GM20431 (cell line): ENCODE measurements around the gene PRDM15.

ENCODE experiments used
- in situ Hi-C: fragments of 300-500 bp; cut with MseI, MboI; formaldehyde crosslinking; loops from one replicate; pipeline ENCODE4 v1.15.0; 2020; ENCODE audit warnings: low sequenced_read_pairs; ENCODE audit not compliant: unreplicated experiment

PRDM15 gene

GRCh38 chr21:41830145-41830707 is 48.9 kb downstream of the PRDM15 start:
- in situ Hi-C loops, result no loop called here

GRCh38 chr21:41828884-41829360 is 50.2 kb downstream of the PRDM15 start:
- in situ Hi-C loops, result no loop called here

- in situ Hi-C loops, result no loop called here
These were observed 50.9 kb downstream of the PRDM15 start for GRCh38 chr21:41827951-41828883.

GRCh38 chr21:41825881-41826280 is 53.3 kb downstream of the PRDM15 start:
- in situ Hi-C loops, result no loop called here

- in situ Hi-C loops, result no loop called here
These were observed 53.9 kb downstream of the PRDM15 start for GRCh38 chr21:41825216-41825615.

DNA sequence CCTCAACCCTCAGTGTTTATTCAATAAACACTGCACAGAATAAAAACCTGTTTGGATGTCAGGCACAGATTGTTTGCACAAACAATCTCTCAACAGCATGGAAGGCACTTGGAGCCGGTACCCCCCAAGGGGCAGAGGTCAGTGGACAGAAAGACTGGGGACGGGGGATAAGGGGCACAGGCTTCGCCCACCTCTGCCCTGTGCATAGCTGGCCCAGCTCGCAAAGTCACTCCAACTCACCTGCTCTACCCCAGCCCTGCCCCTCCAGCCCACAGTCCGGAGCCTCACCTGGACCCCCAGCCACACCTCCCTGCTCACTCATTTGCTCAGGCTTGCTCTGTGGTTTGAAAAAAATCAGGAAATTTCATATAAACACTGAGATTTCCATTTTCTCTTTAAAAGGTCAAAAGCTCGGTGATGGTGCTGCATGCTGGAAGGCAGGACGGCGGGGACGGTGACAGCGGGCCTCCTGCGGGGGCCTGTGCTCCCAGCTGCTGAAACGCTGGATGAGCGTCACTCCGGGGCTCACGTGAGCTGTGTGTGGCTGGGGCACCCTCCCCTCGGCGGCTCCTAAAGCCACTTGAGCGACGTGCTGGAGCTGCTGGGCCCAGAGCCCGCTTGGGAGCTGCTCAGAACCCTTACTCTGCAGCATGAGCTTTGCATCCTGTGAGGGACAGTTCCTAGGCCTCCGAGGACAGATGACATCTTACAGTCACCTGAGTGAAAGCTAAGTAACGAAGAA is 54.5 kb downstream of the PRDM15 start:
- in situ Hi-C loops, result no loop called here

DNA sequence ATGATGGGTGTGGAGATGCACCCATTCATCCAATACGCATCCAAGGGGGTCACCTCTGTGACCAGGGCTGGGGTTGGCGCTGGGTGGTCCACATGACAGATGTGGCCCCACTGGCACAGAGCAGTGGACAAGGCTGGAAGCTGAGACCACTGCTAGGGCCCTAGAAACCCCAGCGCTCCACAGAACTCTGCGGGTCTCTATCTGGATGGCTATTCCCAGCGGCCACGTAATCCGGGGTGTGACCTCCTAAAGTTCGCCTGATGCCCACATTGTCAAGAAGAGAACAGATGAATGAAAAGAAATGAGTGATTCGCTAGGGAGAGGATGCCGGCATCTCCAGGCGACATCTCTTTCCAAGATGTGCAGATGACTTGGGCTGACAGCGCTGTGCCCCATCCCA is 55.2 kb downstream of the PRDM15 start:
- in situ Hi-C loops, result no loop called here

DNA sequence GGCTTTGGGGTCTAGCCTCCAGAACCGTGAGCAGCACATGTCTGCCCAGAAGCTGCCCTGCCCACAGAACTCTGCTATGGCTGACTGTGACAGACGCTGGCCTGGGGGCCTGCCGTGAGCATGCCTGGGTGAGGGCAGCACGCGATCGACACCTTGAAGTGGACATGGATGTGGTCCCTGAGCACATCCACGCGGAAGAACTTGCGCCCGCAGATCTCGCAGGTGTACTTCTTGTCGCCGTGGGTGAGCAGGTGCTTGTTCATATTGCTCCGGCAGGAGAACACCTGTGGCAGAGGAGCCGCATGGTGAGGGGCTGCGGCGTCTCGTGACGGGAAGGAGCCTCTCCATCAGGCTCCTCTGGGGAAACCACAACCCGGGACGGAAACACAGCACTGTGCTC is 56.0 kb downstream of the PRDM15 start:
- in situ Hi-C loops, result no loop called here

GRCh38 chr21:41821756-41822431 is 57.2 kb downstream of the PRDM15 start:
- in situ Hi-C loops, result no loop called here

- in situ Hi-C loops, result no loop called here
These were observed 57.9 kb downstream of the PRDM15 start for GRCh38 chr21:41821081-41821755.

DNA sequence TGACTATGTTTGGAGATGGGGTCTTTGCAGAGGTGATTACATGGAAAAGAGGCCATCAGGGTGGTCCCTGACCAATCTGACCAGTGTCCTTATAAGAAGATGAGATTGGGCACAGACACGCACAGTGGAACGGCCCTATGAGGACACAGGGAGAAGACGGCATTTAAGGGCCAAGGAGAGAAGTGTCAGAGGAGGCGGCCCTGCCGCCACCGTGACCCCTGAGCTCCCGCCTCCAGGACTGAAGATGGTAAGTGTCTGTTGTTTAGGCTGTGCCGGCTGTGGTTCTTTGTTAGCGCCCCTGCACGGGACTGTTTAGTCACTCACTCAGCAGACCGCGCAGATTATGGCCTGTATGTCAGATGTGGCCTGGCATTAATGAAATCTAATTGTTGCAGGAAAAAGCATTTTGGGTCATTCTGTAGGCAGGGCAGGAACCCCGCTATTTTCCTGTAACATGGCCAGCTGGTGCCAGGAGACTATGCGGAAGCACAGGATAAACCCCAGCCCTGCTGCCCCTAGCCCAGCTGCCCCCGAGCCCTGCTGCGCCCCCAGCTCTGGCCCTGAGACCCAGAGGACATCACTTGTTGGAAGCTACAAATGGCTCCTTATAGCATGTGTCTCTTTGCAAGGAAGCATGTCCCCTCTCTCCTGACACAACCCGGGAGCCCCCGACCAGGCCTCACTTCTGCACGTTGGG is 58.6 kb downstream of the PRDM15 start:
- in situ Hi-C loops, result no loop called here

DNA sequence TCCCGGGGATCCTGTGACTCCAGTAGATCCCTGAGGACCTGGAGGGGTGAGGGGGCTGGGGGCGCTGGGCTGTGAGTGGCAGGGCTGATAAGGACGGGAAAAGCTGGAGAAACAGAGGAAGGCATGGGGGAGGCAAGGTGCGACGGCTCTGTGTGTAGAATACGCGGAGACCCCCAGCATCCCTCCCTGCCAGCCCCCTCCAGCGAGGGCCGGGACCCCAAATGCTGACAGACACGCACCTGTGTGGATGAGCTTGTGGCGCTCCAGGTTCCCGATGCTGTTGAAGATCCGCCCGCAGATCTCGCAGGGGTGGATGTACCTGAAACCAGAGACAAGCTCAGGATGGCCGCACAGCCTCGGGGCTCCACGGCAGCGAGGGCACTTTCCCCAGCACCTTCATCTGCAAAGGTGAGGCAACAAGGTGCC is 59.3 kb downstream of the PRDM15 start:
- in situ Hi-C loops, result loop anchor here (10.0 kb wide), 1 partner anchor 295 kb away; no protein-coding TSS in a partner anchor

- in situ Hi-C loops, result loop anchor here (10.0 kb wide), 1 partner anchor 295 kb away; no protein-coding TSS in a partner anchor
These were observed 59.8 kb downstream of the PRDM15 start for GRCh38 chr21:41819236-41819855.

DNA sequence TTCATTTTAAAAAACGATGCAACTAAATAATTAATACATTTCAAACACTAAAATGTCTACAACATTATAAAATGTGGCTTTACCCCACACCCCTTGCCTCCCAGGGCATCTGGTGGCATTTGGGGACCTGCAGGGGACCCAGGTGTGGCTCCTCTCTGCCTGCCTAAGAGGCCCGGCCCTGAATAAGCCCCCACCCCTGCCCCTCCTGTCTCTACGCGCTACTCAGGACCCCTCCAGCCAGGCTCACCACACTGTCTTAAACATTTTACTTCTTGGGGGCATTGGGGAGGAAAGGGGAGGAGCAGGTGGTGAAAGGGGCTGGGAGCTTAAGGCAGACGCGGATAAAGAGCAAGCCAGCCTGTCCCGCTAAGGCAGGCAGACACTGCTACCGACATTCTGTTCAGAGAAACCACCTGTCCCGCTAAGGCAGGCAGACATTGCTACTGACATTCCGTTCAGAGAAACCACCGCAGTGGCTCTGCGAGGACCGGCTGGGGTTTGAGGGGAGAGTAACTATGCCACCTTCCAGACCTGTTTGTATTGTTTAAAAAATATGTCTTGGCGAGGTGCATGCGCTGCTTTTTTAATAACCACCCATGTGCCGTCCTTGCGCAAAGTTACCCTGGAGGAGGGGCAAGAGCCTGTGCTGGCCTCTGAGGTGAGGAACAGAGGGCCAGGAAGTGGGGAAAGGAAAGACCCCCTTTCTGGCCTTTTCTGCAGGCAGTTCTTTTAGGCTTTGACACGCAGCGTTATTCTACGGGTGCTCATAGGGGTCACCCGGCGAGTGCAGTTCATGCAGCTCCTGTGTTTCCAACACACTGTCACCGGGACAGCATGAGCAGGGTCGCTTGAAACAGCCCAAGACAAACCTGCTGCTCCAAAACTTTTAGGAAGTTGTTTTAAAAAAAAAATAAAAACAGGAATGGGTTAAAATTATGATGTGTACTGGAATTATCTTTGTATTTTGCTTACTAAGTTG is 61.0 kb downstream of the PRDM15 start:
- in situ Hi-C loops, result loop anchor here (10.0 kb wide), 1 partner anchor 297 kb away; no protein-coding TSS in a partner anchor

DNA sequence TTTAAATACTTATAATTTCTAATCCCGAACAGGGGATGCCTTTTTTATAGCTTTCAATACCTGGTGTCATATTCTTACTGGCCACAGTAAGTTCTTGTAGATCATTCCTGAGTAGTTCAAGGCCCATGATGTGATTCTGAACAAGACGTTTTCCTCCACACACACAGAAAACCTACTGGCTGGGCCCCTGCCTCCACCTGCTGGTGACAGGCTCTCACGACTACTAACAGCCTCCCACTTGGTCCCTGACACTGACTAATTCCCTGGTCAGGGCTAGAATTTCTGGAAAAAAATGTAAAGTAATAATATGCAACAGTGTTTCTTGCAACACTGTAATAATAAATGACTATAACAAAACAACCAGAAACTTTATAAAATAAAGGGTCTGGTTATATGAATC is 61.9 kb downstream of the PRDM15 start:
- in situ Hi-C loops, result loop anchor here (10.0 kb wide), 1 partner anchor 298 kb away; no protein-coding TSS in a partner anchor

DNA sequence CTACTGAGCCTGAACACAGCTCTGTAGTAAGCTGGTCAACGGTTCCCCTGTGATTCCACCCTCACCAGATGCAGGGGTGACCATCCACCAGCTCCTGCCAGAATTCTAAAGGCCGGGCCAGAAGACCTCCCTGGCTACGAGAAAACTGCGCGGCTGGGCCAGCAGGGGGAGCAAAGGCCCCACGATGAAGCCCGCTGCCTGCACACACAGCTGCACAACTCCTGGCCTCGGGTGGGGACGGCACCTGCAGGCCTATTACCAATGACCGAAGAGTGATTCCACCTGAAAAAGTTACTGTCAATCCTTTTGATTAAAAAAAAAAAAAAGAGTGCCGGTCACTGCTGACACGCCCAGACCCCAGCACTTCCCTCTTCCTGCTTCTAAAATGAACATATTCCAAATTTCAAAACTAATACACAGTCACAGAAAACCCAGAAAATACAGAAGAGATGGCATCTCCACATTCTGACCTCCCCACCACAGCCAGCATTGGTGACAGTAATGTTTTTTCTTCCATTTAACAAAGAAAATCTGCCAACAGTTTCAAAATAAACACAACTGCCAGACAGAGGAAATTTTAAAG is 62.5 kb downstream of the PRDM15 start:
- in situ Hi-C loops, result loop anchor here (10.0 kb wide), 1 partner anchor 298 kb away; no protein-coding TSS in a partner anchor
